Natural killer cell (primary cell): ENCODE results near the gene PTPN9. TPM values are rescaled to one million over a fixed set of nuclear protein-coding genes. Genes with fewer than 3 reads are reported as not detected.
"Not testable (repeated sequence)": the region's sequence is repeated elsewhere in the genome, so short reads cannot be mapped to it uniquely, and the experiment has no call there.

Source experiments
- ATAC-seq, 3 donors: fragments of 150-1000 bp in 2 of 3; fragments of 200-7000 bp in 1 of 3; cut with Tn5 transposase; 1 replicate in 1 of 3; 2 replicates in 2 of 3; pipeline ENCODE4 v1.10.0; 2021; ENCODE audit warnings: mild to moderate bottlenecking in 2 of 3, moderate library complexity in 2 of 3
- DNase-seq, 2 donors: peaks; one replicate each; pipeline versions ENCODE4 v3.0.0 to v3.0.0-alpha.2; 2013 to 2021; ENCODE audit warnings: mixed read lengths in 1 of 2
- H3K27ac ChIP-seq: one replicate; pipeline ENCODE4 v1.5.1; 2013; ENCODE audit warnings: mild to moderate bottlenecking, low read length
- H3K27me3 ChIP-seq: one replicate; pipeline ENCODE4 v1.6.1; 2013; ENCODE audit warnings: low read length; ENCODE audit not compliant: control insufficient read depth, insufficient read depth
- H3K36me3 ChIP-seq: one replicate; pipeline ENCODE4 v1.6.1; 2013; ENCODE audit warnings: low read length; ENCODE audit not compliant: control insufficient read depth, insufficient read depth
- H3K4me1 ChIP-seq: one replicate; pipeline ENCODE4 v1.6.1; 2013; ENCODE audit warnings: low read length; ENCODE audit not compliant: control insufficient read depth, insufficient read depth
- H3K4me3 ChIP-seq: one replicate; pipeline ENCODE4 v1.5.1; 2013; ENCODE audit warnings: low read length
- H3K9me3 ChIP-seq: one replicate; pipeline ENCODE4 v1.6.1; 2013; ENCODE audit warnings: low read length; ENCODE audit not compliant: control insufficient read depth, insufficient read depth
- H3K27ac Mint-ChIP-seq, 2 donors: one replicate each; pipeline ENCODE4 v1.8.0; 2022; ENCODE audit warnings: mild to moderate bottlenecking in 2 of 2, mixed read lengths in 2 of 2, moderate library complexity in 1 of 2
- H3K27me3 Mint-ChIP-seq, 2 donors: one replicate each; pipeline ENCODE4 v1.8.0; 2022; ENCODE audit warnings: low read depth in 2 of 2, mixed read lengths in 2 of 2
- H3K36me3 Mint-ChIP-seq: one replicate; pipeline ENCODE4 v1.8.0; 2022; ENCODE audit warnings: mixed read lengths
- H3K4me1 Mint-ChIP-seq, 2 donors: one replicate each; pipeline ENCODE4 v1.8.0; 2022; ENCODE audit warnings: mixed read lengths in 2 of 2
- H3K4me3 Mint-ChIP-seq: one replicate; pipeline ENCODE4 v1.8.0; 2022; ENCODE audit warnings: mild to moderate bottlenecking, moderate library complexity, mixed read lengths
- H3K9me3 Mint-ChIP-seq, 2 donors: one replicate each; pipeline ENCODE4 v1.8.0; 2022; ENCODE audit warnings: mixed read lengths in 2 of 2
- WGBS: methylation state at CpG from one replicate; pipeline ENCODE4 v1.1.7; 2013; ENCODE audit warnings: missing lambda C conversion rate; ENCODE audit not compliant: insufficient coverage; 5-methylcytosine and 5-hydroxymethylcytosine counted together
- intact Hi-C: fragments of 100-400 bp; cut with micrococcal nuclease; formaldehyde crosslinking; loops from one replicate; pipeline ENCODE4 v1.14.2; 2022
- total RNA-seq, 4 donors: library from RNA; stranded (reverse); fragments of 120-200 nt in 1 of 4; gene quantifications; one replicate each; pipeline versions ENCODE4 v1.2.3 to v1.2.4, GENCODE V29; 2013 to 2022
- TF ChIP-seq, protein P1 (sequence below): fragments of 200-600 bp; IDR thresholded peaks from one replicate; pipeline ENCODE4 v1.8.0; 2022; ENCODE audit warnings: antibody characterized with exemption

PTPN9 gene
- total RNA-seq, 3 donors from 2014 or later (not counting 1 experiment from before 2014, with no cell fraction given): 28.3 to 33.0 (median 28.9) TPM

GRCh38 chr15:75584121-75584520 is 5.0 kb upstream of the PTPN9 start:
- H3K27me3 ChIP-seq: no peaks in the 10 kb centered on the region
- Mint-ChIP-seq H3K27me3 (no peaks in the 10 kb centered on the region), H3K27ac (no peak overlapping the region), H3K4me1 (peaks cover 6% of the 10 kb centered on the region in 2 donors), H3K36me3 (no peaks in the 10 kb centered on the region), H3K9me3 (no peaks in the 10 kb centered on the region), H3K4me3 (no peak overlapping the region)
- no peaks in the 10 kb centered on the region for H3K9me3 ChIP-seq
- peaks cover 7% of the 10 kb centered on the region for H3K4me1 ChIP-seq
- WGBS: 97% methylated on average over 4 of the region's 4 CpGs
- no peak overlapping the region for H3K4me3 ChIP-seq
- H3K36me3 ChIP-seq: no peaks in the 10 kb centered on the region
- TF ChIP-seq, protein P1, sequence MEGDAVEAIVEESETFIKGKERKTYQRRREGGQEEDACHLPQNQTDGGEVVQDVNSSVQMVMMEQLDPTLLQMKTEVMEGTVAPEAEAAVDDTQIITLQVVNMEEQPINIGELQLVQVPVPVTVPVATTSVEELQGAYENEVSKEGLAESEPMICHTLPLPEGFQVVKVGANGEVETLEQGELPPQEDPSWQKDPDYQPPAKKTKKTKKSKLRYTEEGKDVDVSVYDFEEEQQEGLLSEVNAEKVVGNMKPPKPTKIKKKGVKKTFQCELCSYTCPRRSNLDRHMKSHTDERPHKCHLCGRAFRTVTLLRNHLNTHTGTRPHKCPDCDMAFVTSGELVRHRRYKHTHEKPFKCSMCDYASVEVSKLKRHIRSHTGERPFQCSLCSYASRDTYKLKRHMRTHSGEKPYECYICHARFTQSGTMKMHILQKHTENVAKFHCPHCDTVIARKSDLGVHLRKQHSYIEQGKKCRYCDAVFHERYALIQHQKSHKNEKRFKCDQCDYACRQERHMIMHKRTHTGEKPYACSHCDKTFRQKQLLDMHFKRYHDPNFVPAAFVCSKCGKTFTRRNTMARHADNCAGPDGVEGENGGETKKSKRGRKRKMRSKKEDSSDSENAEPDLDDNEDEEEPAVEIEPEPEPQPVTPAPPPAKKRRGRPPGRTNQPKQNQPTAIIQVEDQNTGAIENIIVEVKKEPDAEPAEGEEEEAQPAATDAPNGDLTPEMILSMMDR: no peak
- no peak overlapping the region for H3K27ac ChIP-seq
- intact Hi-C loops: no loop called here
- ATAC-seq (no peak), DNase-seq (no peak)

- Mint-ChIP-seq H3K27me3 (no peaks in the 10 kb centered on the region), H3K4me3 (no peak overlapping the region), H3K4me1 (peaks cover 6% of the 10 kb centered on the region in 2 donors), H3K27ac (no peak overlapping the region), H3K36me3 (no peaks in the 10 kb centered on the region), H3K9me3 (no peaks in the 10 kb centered on the region)
- Histone ChIP-seq H3K4me3 (no peak overlapping the region), H3K36me3 (no peaks in the 10 kb centered on the region), H3K9me3 (no peaks in the 10 kb centered on the region), H3K4me1 (peaks cover 7% of the 10 kb centered on the region), H3K27me3 (no peaks in the 10 kb centered on the region), H3K27ac (no peak overlapping the region)
- 91% methylated on average over 5 of the region's 5 CpGs for WGBS
- DNase-seq (no peak), ATAC-seq (no peak)
- TF ChIP-seq, protein P1: no peak
- intact Hi-C loops: no loop called here
These were observed 4.6 kb upstream of the PTPN9 start for GRCh38 chr15:75583701-75584100.

DNA sequence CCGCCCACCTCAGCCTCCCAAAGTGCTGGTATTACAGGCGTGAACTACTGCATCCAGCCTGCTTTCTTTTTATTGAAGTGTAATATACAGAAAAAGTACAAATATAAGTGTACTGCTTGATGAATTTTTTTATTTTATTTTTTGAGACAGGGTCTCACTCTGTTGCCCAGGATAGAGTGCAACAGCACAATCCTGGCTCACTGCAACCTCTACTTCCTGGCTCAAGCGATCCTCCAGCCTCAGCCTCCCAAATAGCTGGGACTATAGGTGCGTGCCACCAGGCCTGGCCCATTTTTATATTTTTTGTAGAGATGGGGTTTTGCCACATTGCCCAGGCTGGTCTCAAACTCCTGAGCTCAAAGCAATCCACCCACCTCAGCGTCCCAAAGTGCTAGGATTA is 3.8 kb upstream of the PTPN9 start:
- H3K27me3 Mint-ChIP-seq, intact Hi-C loops: not testable (repeated sequence)

DNA sequence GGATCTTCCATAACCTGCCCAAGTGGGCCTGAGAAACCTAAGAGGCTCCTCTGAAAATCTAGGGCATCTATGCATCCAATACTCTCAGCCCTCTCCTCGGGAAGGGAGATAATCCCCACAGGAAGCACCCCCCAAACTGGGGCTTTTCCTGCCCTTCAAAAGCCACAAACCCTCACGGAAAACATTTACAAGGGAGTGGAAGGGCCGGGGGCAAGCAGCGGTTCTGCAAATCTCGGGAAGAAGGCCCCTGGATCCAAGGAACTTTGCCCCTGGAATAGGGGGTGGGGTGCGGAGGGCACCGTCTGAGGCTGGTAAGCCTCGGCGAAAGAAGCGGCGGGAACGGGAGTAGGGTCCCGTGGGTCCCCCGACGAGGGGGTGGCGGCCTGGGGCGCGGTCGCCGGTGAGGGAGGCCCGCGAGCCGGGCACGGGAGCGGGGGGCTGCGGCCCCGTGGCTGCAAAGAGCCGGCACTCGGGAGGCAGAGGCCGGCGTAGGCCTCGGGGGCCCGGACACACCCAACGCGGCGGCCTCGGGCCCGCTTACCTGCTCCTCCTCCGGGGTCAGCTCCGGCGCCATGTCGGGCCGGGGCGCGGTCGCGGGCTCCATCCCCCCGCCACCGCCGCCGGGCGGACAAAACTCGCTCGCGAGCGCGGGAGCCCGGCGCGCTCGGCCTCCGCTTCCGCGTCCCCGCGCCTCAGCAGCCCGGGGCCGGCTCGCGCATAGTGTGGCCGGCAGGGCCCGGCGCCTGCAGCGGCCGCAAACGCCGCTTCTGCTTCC is 755 bp downstream of the PTPN9 start:
- Histone ChIP-seq H3K27ac (peak overlapping the region; percentile 64), H3K4me1 (peaks cover 18% of the 10 kb centered on the region), H3K36me3 (no peaks in the 10 kb centered on the region), H3K4me3 (peak overlapping the region; percentile 83), H3K27me3 (no peaks in the 10 kb centered on the region), H3K9me3 (no peaks in the 10 kb centered on the region)
- DNase-seq: peak; percentile 50 to 64
- no peaks in the 10 kb centered on the region for H3K36me3 Mint-ChIP-seq
- peak overlapping the region; percentile 95 for H3K4me3 Mint-ChIP-seq
- intact Hi-C loops: loop anchor here (10.0 kb wide), 1 partner anchor 46 kb away; the partner anchor contains the start of gene SNUPN
- TF ChIP-seq, protein P1: no peak
- H3K27ac Mint-ChIP-seq: peak overlapping the region; percentile 75 to 92
- WGBS: under 1% methylated on average over 77 of the region's 77 CpGs
- peak; percentile 61 to 70 (median 68) for ATAC-seq
- H3K27me3 Mint-ChIP-seq: no peaks in the 10 kb centered on the region
- peaks cover 31 to 32% of the 10 kb centered on the region in 2 donors for H3K4me1 Mint-ChIP-seq
- H3K9me3 Mint-ChIP-seq: no peaks in the 10 kb centered on the region

More for the DNA sequence above, 3.8 kb upstream of the PTPN9 start:
- 91% methylated on average over 5 of the region's 5 CpGs for WGBS
- not testable (repeated sequence) for H3K27ac ChIP-seq, ATAC-seq, H3K9me3 ChIP-seq, H3K27me3 ChIP-seq, H3K36me3 ChIP-seq, H3K9me3 Mint-ChIP-seq, H3K27ac Mint-ChIP-seq, H3K36me3 Mint-ChIP-seq, H3K4me3 Mint-ChIP-seq, H3K4me1 Mint-ChIP-seq, DNase-seq, H3K4me3 ChIP-seq
- peaks cover 11% of the 10 kb centered on the region for H3K4me1 ChIP-seq
